Stomach (tissue), 9 donors: ENCODE measurements around the gene DGLUCY. TPM values are rescaled to one million over a fixed set of nuclear protein-coding genes. Genes with fewer than 3 reads are reported as not detected.

Source experiments
- DNase-seq, 2 donors: peaks; one replicate each; pipeline versions ENCODE4 v3.0.0 to v3.0.0-alpha.2; 2013 to 2019
- H3K27ac ChIP-seq, 5 donors: fragments of 200-600 bp in 4 of 5; sonication (generic) in 4 of 5; one replicate each; pipeline ENCODE4 v1.5.1; 2013 to 2019; ENCODE audit warnings: mild to moderate bottlenecking in 1 of 5, moderate library complexity in 1 of 5
- H3K27me3 ChIP-seq, 3 donors: fragments of 200-600 bp; sonication (generic); one replicate each; pipeline ENCODE4 v1.5.1; 2017 to 2019; ENCODE audit warnings: mixed run types in 1 of 3
- H3K36me3 ChIP-seq, 4 donors: fragments of 200-600 bp; sonication (generic); 1 replicate in 3 of 4; 2 replicates in 1 of 4; pipeline ENCODE4 v1.5.1; 2016 to 2019
- H3K4me1 ChIP-seq, 4 donors: fragments of 200-600 bp; sonication (generic); one replicate each; pipeline ENCODE4 v1.5.1; 2016 to 2019
- H3K4me3 ChIP-seq, 4 donors: fragments of 200-600 bp; sonication (generic) in 3 of 4; one replicate each; pipeline ENCODE4 v1.5.1; 2016 to 2019; ENCODE audit warnings: mild to moderate bottlenecking in 1 of 4
- H3K9me3 ChIP-seq, 4 donors: fragments of 200-600 bp; sonication (generic); one replicate each; pipeline ENCODE4 v1.5.1; 2016 to 2019
- EP300 ChIP-seq: sonication (generic); formaldehyde crosslinking; IDR thresholded peaks from one replicate; pipeline ENCODE4 v1.6.1; 2017; ENCODE audit warnings: antibody characterized with exemption
- POLR2A ChIP-seq, 4 donors: fragments of 450-650 bp; IDR thresholded peaks; one replicate each; pipeline ENCODE4 v1.6.1; 2016; ENCODE audit warnings: antibody characterized with exemption in 4 of 4, control low read depth in 2 of 4, mild to moderate bottlenecking in 1 of 4, moderate library complexity in 1 of 4
- POLR2AphosphoS5 ChIP-seq, 3 donors: sonication (generic); formaldehyde crosslinking; IDR thresholded peaks; one replicate each; pipeline ENCODE4 v1.6.1; 2016; ENCODE audit warnings: antibody characterized with exemption in 3 of 3
- WGBS, 5 donors: extraction: QIAGEN DNeasy Blood & Tissue Kit in 3 of 5; methylation state at CpG; one replicate each; pipeline versions ENCODE4 v1.1.5 to v1.1.7; 2013 to 2018; 5-methylcytosine and 5-hydroxymethylcytosine counted together
- intact Hi-C: fragments of 100-400 bp; cut with DNase I; formaldehyde crosslinking; loops from one replicate; pipeline ENCODE4 v1.15.1; 2023; ENCODE audit warnings: low total_unique reads
- polyA plus RNA-seq, 3 donors: library from polyadenylated mRNA; stranded (reverse); fragments of 200-250 nt; gene quantifications; one replicate each; pipeline ENCODE4 v1.2.3, GENCODE V29; 2013
- total RNA-seq, 5 donors: library from RNA; depleted of rRNA; stranded (reverse); fragments of >200 nt; gene quantifications; one replicate each; pipeline versions ENCODE4 v1.1.0 to v1.2.3, GENCODE V29; 2014 to 2016
- TF ChIP-seq, protein P1 (sequence below), 7 experiments: fragments of 450-650 bp in 4 of 7; fragments of 200-600 bp in 3 of 7; sonication (generic) in 3 of 7; IDR thresholded peaks; one replicate each; pipeline ENCODE4 v1.5.1; 2016 to 2019; ENCODE audit warnings: antibody characterized with exemption in 7 of 7, control low read depth in 2 of 7, mild to moderate bottlenecking in 1 of 7
- donor health status: healthy with polysubstance abuse.
- donor health status: Bipolar disorder and iron deficiency.
- donor health status: healthy.

DGLUCY gene
- total and polyA plus RNA-seq, 8 donors = 24.1 to 122 (median 67.1) TPM

DNA sequence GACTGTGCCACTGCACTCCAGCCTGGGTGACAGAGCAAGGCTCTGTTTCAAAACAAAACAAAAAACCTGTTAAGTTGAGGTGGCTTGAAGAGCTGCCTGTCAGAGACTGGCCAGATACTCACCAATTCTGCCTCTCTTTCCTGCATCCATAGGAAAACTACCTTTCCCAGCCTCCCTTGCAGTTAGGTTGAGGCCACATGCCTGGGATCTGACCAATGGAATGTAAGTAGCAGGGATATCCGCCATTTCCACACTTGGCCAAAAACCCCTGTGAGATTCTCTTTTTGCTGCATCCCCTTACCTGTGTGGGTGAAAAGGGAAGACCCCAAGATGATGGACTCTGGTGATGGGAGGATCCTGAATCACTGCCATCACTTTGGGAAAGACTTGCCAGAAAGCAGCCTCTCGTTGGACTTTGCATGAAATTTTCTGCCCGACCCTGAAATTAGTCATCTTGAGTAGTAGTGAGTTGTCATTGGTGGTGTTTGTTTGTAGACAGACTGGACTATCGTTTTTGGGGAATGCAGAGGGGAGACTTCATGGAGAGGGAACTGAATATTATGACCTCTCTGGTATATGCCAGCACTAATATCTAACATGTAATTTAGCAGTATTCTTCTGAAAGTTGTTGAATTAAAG is 116.6 kb downstream of the DGLUCY start:
- WGBS, 5 donors = 67 to 90% (median 80%) methylated on average over 4 of the region's 4 CpGs
- Histone ChIP-seq H3K9me3 (peaks cover 0 to 6% (median 2%) of the 10 kb centered on the region in 4 donors), H3K4me3 (no peak overlapping the region), H3K27me3 (no peaks in the 10 kb centered on the region), H3K27ac (peak overlapping the region; percentile 28 to 79 (median 60)), H3K36me3 (peaks cover 0 to 57% (median 46%) of the 10 kb centered on the region in 4 donors), H3K4me1 (peaks cover 0 to 46% (median 4%) of the 10 kb centered on the region in 4 donors)
- intact Hi-C loops = no loop called here
- DNase-seq = no peak
- TF ChIP-seq POLR2AphosphoS5 (IDR thresholded peaks at IDR 0.05) = no peak
- TF ChIP-seq EP300 = no peak
- TF ChIP-seq POLR2A (IDR thresholded peaks at IDR 0.05) = no peak
- TF ChIP-seq, protein P1, sequence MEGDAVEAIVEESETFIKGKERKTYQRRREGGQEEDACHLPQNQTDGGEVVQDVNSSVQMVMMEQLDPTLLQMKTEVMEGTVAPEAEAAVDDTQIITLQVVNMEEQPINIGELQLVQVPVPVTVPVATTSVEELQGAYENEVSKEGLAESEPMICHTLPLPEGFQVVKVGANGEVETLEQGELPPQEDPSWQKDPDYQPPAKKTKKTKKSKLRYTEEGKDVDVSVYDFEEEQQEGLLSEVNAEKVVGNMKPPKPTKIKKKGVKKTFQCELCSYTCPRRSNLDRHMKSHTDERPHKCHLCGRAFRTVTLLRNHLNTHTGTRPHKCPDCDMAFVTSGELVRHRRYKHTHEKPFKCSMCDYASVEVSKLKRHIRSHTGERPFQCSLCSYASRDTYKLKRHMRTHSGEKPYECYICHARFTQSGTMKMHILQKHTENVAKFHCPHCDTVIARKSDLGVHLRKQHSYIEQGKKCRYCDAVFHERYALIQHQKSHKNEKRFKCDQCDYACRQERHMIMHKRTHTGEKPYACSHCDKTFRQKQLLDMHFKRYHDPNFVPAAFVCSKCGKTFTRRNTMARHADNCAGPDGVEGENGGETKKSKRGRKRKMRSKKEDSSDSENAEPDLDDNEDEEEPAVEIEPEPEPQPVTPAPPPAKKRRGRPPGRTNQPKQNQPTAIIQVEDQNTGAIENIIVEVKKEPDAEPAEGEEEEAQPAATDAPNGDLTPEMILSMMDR (IDR thresholded peaks at IDR 0.05) = no peak

DNA sequence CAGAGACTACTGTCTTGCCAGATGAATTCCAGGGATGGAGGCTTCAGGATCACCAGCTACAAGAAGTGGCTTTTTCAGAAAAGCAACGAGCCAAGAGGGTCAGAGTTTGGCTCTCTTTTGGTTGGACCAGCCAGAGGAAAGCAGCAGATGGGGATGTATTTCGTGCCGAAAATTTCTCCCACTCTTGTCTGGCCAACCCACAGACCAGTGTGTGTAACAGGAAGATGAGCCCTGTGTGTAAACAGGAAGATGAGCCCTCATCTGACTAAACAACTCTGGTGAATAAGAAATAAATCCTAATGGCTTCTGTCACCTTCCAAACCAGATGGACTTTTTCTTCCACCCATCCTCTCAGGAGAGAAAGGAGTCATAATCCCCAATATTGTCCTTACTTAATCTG is 117.6 kb downstream of the DGLUCY start:
- intact Hi-C loops = no loop called here
- Histone ChIP-seq H3K27ac (peak overlapping the region; percentile 13 to 79 (median 60)), H3K36me3 (peaks cover 0 to 51% (median 39%) of the 10 kb centered on the region in 4 donors), H3K9me3 (peaks cover 0 to 6% (median 2%) of the 10 kb centered on the region in 4 donors), H3K4me3 (no peak overlapping the region), H3K27me3 (no peaks in the 10 kb centered on the region), H3K4me1 (peaks cover 0 to 46% (median 4%) of the 10 kb centered on the region in 4 donors)
- TF ChIP-seq POLR2AphosphoS5 (IDR thresholded peaks at IDR 0.05) = peak in 1 of 3 donors; percentile 47
- no peak for TF ChIP-seq EP300
- no peak for DNase-seq
- WGBS, 5 donors = 47 to 69% (median 66%) methylated on average over 3 of the region's 3 CpGs

DNA sequence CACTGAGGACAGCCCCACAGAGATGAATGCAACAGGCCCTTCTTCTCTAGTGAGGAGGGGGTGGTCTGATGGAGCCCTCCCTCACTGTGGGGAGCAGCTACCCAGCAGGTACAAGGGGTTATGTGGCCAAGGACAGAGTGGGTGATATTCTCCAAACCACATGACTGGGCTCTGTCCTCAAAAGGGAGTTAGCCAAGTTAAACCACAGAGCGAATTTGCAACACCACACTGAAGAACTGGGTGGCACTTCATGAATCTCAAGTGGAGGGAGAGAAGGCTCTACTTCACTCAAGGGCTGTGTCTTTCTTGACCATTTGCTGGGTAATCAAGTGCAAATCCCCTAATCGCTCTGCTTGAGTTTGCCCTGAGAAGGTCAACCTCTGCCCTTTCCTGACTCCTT is 118.2 kb downstream of the DGLUCY start:
- Histone ChIP-seq H3K9me3 (peaks cover 0 to 6% (median 2%) of the 10 kb centered on the region in 4 donors), H3K4me3 (no peak overlapping the region), H3K27ac (peak overlapping the region; percentile 53 to 79 (median 60)), H3K27me3 (no peaks in the 10 kb centered on the region), H3K4me1 (peaks cover 0 to 46% (median 4%) of the 10 kb centered on the region in 4 donors), H3K36me3 (peaks cover 0 to 44% (median 33%) of the 10 kb centered on the region in 4 donors)
- no peak for DNase-seq
- intact Hi-C loops = no loop called here
- TF ChIP-seq, protein P1 (IDR thresholded peaks at IDR 0.05) = no peak
- TF ChIP-seq EP300 (no peak), POLR2AphosphoS5 (IDR thresholded peaks at IDR 0.05) (no peak)
- WGBS, 5 donors = 79 to 94% (median 82%) methylated on average over 2 of the region's 2 CpGs

- Histone ChIP-seq H3K27me3 (no peaks in the 10 kb centered on the region), H3K9me3 (peaks cover 0 to 6% (median 2%) of the 10 kb centered on the region in 4 donors), H3K27ac (peak overlapping the region; percentile 6 to 79 (median 60)), H3K4me3 (no peak overlapping the region), H3K36me3 (peaks cover 0 to 39% (median 28%) of the 10 kb centered on the region in 4 donors), H3K4me1 (peaks cover 0 to 46% (median 4%) of the 10 kb centered on the region in 4 donors)
- WGBS, 5 donors = 66 to 100% (median 88%) methylated on average over 2 of the region's 2 CpGs; no CpG with 5 or more reads in 1 of the 5 donors
- TF ChIP-seq POLR2AphosphoS5 (IDR thresholded peaks at IDR 0.05) (no peak), POLR2A (IDR thresholded peaks at IDR 0.05) (no peak), EP300 (no peak)
- TF ChIP-seq, protein P1 (IDR thresholded peaks at IDR 0.05) = no peak
- DNase-seq = no peak
- intact Hi-C loops = no loop called here
These were observed 118.7 kb downstream of the DGLUCY start for GRCh38 chr14:91232603-91233002.
